Measurements from ENCODE around the gene ANKHD1. TPM values are rescaled to one million over a fixed set of nuclear protein-coding genes. Genes with fewer than 3 reads are reported as not detected.

The ANKHD1 gene
- total and polyA plus RNA-seq, 7 donors = 31.2 to 86.1 (median 57.1) TPM

DNA sequence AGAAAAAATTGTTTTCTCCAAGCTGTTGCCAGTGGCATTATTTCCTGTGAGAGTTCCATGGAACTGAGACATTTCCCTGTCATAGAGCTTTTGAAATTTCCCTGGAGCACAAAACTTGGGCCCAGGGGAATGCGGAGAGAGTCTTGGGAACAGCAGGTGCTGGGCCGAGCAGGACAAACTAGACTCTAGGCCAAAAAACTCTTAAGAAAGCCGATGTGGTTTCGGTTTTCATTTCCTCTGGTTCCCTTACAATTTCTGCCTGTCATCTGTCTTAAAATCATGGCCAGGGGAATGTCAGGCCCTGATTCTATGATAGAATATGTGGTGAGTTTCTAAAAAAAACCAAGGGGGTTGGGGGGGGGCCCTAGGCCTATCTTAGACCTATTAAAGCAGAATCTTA, 167.6 kb downstream of the ANKHD1 start:
- TF ChIP-seq, protein P1, sequence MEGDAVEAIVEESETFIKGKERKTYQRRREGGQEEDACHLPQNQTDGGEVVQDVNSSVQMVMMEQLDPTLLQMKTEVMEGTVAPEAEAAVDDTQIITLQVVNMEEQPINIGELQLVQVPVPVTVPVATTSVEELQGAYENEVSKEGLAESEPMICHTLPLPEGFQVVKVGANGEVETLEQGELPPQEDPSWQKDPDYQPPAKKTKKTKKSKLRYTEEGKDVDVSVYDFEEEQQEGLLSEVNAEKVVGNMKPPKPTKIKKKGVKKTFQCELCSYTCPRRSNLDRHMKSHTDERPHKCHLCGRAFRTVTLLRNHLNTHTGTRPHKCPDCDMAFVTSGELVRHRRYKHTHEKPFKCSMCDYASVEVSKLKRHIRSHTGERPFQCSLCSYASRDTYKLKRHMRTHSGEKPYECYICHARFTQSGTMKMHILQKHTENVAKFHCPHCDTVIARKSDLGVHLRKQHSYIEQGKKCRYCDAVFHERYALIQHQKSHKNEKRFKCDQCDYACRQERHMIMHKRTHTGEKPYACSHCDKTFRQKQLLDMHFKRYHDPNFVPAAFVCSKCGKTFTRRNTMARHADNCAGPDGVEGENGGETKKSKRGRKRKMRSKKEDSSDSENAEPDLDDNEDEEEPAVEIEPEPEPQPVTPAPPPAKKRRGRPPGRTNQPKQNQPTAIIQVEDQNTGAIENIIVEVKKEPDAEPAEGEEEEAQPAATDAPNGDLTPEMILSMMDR (IDR thresholded peaks at IDR 0.05) = no peak
- ATAC-seq (peak; percentile 27 to 62 (median 42)), DNase-seq (peak in 1 of 2 donors; percentile 70)
- Histone ChIP-seq H3K36me3 (ENCODE audit: insufficient read depth in 1 of 2, low read depth in 1 of 2) (peaks cover 7 to 32% of the 10 kb centered on the region in 2 donors), H3K27ac (peak overlapping the region; percentile 97), H3K4me1 (peaks cover 66% of the 10 kb centered on the region), H3K4me3 (peak overlapping the region; percentile 34), H3K27me3 (ENCODE audit: insufficient read depth in 3 of 3, low read length in 2 of 3) (no peaks in the 10 kb centered on the region), H3K9me3 (no peaks in the 10 kb centered on the region)
- intact Hi-C loops (cut with DNase I) = loop anchor here (5.0 kb wide), 3 partner anchors 68 to 327 kb away; partner anchors contain the start of genes HARS1 (in 1 of the 2), HARS2 (in 1 of the 2) and TMCO6 (in 1 of the 2)
- 6 to 22% (median 8%) methylated on average over 4 of the region's 4 CpGs for WGBS, 3 donors

DNA sequence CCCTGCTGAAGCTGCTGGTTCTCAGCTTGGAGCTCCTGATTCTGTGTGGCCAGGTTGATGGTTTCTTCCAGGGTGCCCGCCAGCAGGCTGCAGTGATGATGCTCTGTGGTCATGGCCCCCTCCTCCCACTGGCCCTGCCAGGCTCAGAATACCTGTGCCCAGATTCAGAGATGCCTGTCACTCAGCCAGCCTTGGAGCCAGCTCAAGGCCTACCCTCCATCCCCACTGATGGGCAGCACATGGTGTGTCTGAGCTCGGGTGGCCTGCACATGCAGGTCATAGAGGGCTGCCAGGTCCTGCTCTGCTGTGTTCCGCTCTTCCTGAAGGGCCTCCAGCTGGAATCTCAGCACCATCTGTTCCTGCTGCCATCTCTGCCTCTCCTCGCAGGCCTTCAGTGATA, 168.4 kb downstream of the ANKHD1 start:
- DNase-seq = peak in 1 of 2 donors; percentile 58
- 39 to 51% (median 44%) methylated on average over 4 of the region's 4 CpGs for WGBS, 3 donors
- Histone ChIP-seq H3K4me3 (peak overlapping the region; percentile 34), H3K36me3 (ENCODE audit: insufficient read depth in 1 of 2, low read depth in 1 of 2) (peaks cover 7 to 32% of the 10 kb centered on the region in 2 donors), H3K27ac (peak overlapping the region; percentile 97), H3K4me1 (peaks cover 73% of the 10 kb centered on the region), H3K27me3 (ENCODE audit: insufficient read depth in 3 of 3, low read length in 2 of 3) (no peaks in the 10 kb centered on the region), H3K9me3 (no peaks in the 10 kb centered on the region)
- intact Hi-C loops (cut with DNase I) = loop anchor here in 1 of 2 donors (10.0 kb wide), 1 partner anchor 165 kb away; no protein-coding TSS in a partner anchor
- TF ChIP-seq, protein P1 (IDR thresholded peaks at IDR 0.05) = no peak
- ATAC-seq = peak; percentile 39 to 57 (median 52)

DNA sequence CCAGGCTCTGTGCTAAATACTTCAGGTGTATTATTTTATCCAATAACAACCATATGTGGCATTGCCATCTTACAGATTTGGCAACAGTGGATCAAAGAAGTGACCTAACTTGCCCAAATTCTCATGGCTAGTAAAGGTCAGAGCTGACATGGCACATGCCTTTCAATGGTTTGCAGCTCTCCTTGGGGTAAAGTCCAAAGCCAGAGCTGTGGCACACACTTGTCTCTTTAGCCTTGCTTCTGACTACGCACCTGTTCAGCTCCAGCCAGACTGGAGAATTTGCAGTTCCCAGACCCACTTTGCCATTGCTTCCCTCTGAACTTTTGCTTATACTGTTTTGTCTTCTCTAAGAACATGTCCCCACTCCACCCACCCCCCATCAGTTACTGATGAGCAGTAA, 168.9 kb downstream of the ANKHD1 start:
- ATAC-seq (no peak), DNase-seq (no peak)
- TF ChIP-seq, protein P1 (IDR thresholded peaks at IDR 0.05) = no peak
- Histone ChIP-seq H3K9me3 (no peaks in the 10 kb centered on the region), H3K4me3 (no peak overlapping the region), H3K36me3 (ENCODE audit: insufficient read depth in 1 of 2, low read depth in 1 of 2) (peaks cover 7 to 32% of the 10 kb centered on the region in 2 donors), H3K4me1 (peaks cover 69% of the 10 kb centered on the region), H3K27ac (peak overlapping the region; percentile 97), H3K27me3 (ENCODE audit: insufficient read depth in 3 of 3, low read length in 2 of 3) (no peaks in the 10 kb centered on the region)
- WGBS, 3 donors = 83 to 96% (median 87%) methylated on average over 1 of the region's 1 CpG
- intact Hi-C loops (cut with DNase I) = loop anchor here in 1 of 2 donors (10.0 kb wide), 1 partner anchor 164 kb away; no protein-coding TSS in a partner anchor

DNA sequence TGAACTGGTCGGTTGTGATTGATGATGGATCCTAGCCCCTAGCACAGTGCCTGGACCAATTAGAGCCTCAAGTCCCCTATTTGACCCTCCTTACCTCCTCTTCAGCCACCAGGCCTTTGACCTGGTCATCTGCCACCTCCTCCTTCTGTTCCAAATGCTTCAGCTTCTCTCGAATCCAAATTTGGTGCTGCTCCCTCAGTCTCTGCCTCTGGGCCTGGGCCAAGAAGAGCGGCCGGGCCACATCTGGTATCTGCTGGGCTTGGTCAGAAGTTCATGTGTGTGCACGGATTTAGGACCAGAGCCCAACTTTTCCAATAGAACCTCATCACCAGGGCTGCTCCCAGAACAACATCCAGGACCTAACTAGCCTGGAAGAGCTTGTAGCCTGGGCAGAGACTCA, 169.5 kb downstream of the ANKHD1 start:
- no peaks in the 10 kb centered on the region for H3K9me3 ChIP-seq
- H3K27me3 ChIP-seq (ENCODE audit: insufficient read depth in 3 of 3, low read length in 2 of 3) = no peaks in the 10 kb centered on the region
- peak in 1 of 2 donors; percentile 66 for DNase-seq
- TF ChIP-seq, protein P1 (IDR thresholded peaks at IDR 0.05) = no peak
- 26 to 39% (median 36%) methylated on average over 5 of the region's 5 CpGs for WGBS, 3 donors
- ATAC-seq = no peak
- H3K4me3 ChIP-seq = no peak overlapping the region
- peaks cover 4 to 26% of the 10 kb centered on the region in 2 donors for H3K36me3 ChIP-seq (ENCODE audit: insufficient read depth in 1 of 2, low read depth in 1 of 2)
- H3K4me1 ChIP-seq = peaks cover 63% of the 10 kb centered on the region
- peak overlapping the region; percentile 97 for H3K27ac ChIP-seq
- intact Hi-C loops (cut with DNase I) = loop anchor here in 1 of 2 donors (10.0 kb wide), 1 partner anchor 164 kb away; no protein-coding TSS in a partner anchor

Data from psoas muscle (tissue), 8 donors.